GM12878 (cell line): ENCODE measurements around the gene ITPR2. TPM values are rescaled to one million over a fixed set of nuclear protein-coding genes. Genes with fewer than 3 reads are reported as not detected.

ENCODE experiments used
- ATAC-seq: fragments of 200-7000 bp; cut with Tn5 transposase; 3 replicates; pipeline ENCODE4 v1.9.1; 2020; ENCODE audit warnings: mild to moderate bottlenecking, moderate library complexity
- BruUV-seq: library from RNA; stranded (reverse); fragments of 400-500 nt; replicated peaks from 2 replicates; lab custom pipeline; 2021; lab: Mats Ljungman, UMichigan
- CTCF ChIA-PET: fragments of 300-600 bp; sonication (Branson Sonifier 250); formaldehyde crosslinking; extraction: SDS; loops from one replicate; lab custom pipeline; 2021; ENCODE audit warnings: inconsistent platforms; lab: Yijun Ruan, JAX
- POLR2A ChIA-PET: fragments of 350-600 bp; formaldehyde crosslinking; extraction: SDS; loops from one replicate; lab custom pipeline; 2021; ENCODE audit warnings: inconsistent platforms; lab: Charles Lee
- RAD21 ChIA-PET: fragments of 300-600 bp; sonication (Branson Sonifier 250); formaldehyde crosslinking; loops from one replicate; lab custom pipeline; 2023; ENCODE audit warnings: antibody characterized with exemption; ENCODE audit not compliant: unreplicated experiment; lab: Charles Lee
- SMC1A ChIA-PET: fragments of 300-600 bp; sonication (Branson Sonifier 250); formaldehyde crosslinking; loops from one replicate; lab custom pipeline; 2023; ENCODE audit not compliant: unreplicated experiment, uncharacterized antibody; lab: Charles Lee
- DNase-seq: peaks from one replicate; pipeline ENCODE4 v3.0.0-alpha.2; 2011; ENCODE audit warnings: low read depth, low spot score
- FAIRE-seq: peaks from 3 replicates; lab custom pipeline; 2011; peaks lifted over from hg19 to GRCh38; lab: Jason Lieb, UNC
- H2AFZ ChIP-seq: 2 replicates; pipeline ENCODE4 v1.6.0; 2011; ENCODE audit warnings: low read depth, low read length, control low read depth; ENCODE audit not compliant: control insufficient read depth
- H3K27ac ChIP-seq: 2 replicates; pipeline ENCODE4 v1.5.1; 2011; ENCODE audit warnings: control low read depth; ENCODE audit not compliant: control insufficient read depth, insufficient read depth
- H3K27me3 ChIP-seq, 2 experiments: replicated peaks in 1 of 2; 2 replicates each; pipeline versions ENCODE4 v1.6.0 to v1.6.1; 2011; ENCODE audit warnings: low read length in 1 of 2; ENCODE audit not compliant: control insufficient read depth in 2 of 2, insufficient read depth in 2 of 2
- H3K36me3 ChIP-seq, 2 experiments: 2 replicates each; pipeline ENCODE4 v1.5.1; 2011; ENCODE audit warnings: low read length in 1 of 2; ENCODE audit not compliant: control insufficient read depth in 2 of 2, insufficient read depth in 2 of 2
- H3K4me1 ChIP-seq: 2 replicates; pipeline ENCODE4 v1.6.1; 2011; ENCODE audit warnings: mild to moderate bottlenecking, low read length, moderate library complexity, mixed read lengths; ENCODE audit not compliant: control insufficient read depth, insufficient read depth
- H3K4me2 ChIP-seq: 2 replicates; pipeline ENCODE4 v1.6.0; 2011; ENCODE audit warnings: control low read depth; ENCODE audit not compliant: control insufficient read depth, insufficient read depth
- H3K4me3 ChIP-seq: fragments of 200-600 bp; sonication (generic); 2 replicates; pipeline ENCODE4 v1.5.1; 2016
- H3K79me2 ChIP-seq: 2 replicates; pipeline ENCODE4 v1.6.0; 2011; ENCODE audit warnings: low read length; ENCODE audit not compliant: control insufficient read depth, insufficient read depth
- H3K9ac ChIP-seq: 2 replicates; pipeline ENCODE4 v1.8.0; 2011; ENCODE audit warnings: low read length, control low read depth, mixed read lengths; ENCODE audit not compliant: control insufficient read depth, insufficient read depth
- H3K9me3 ChIP-seq: replicated peaks from 3 replicates; pipeline ENCODE4 v1.5.1; 2011; ENCODE audit warnings: mild to moderate bottlenecking, low read length; ENCODE audit not compliant: control insufficient read depth, insufficient read depth
- H4K20me1 ChIP-seq: 2 replicates; pipeline ENCODE4 v1.6.0; 2011; ENCODE audit not compliant: control insufficient read depth, insufficient read depth
- BMI1 ChIP-seq: fragments of 450-650 bp; IDR thresholded peaks from 2 replicates; pipeline ENCODE4 v1.6.1; 2016; ENCODE audit warnings: mild to moderate bottlenecking, moderate library complexity, borderline replicate concordance
- CHD4 ChIP-seq: fragments of 200-600 bp; sonication (generic); IDR thresholded peaks from 2 replicates; pipeline ENCODE4 v1.6.1; 2016; ENCODE audit warnings: mild to moderate bottlenecking
- CREM ChIP-seq: IDR thresholded peaks from 2 replicates; pipeline ENCODE4 v1.6.1; 2014; ENCODE audit warnings: antibody characterized with exemption, low read depth
- ESRRA ChIP-seq: IDR thresholded peaks from 2 replicates; pipeline ENCODE4 v1.6.1; 2012; ENCODE audit warnings: mild to moderate bottlenecking, low read length, improper control_type of control experiment
- ETV6 ChIP-seq, 2 experiments: fragments of 450-650 bp in 1 of 2; IDR thresholded peaks in 1 of 2; conservative IDR thresholded peaks in 1 of 2; 2 replicates each; pipeline ENCODE4 v1.6.1; 2014; ENCODE audit warnings: antibody characterized with exemption in 1 of 2, borderline replicate concordance in 1 of 2, low read depth in 1 of 2, mild to moderate bottlenecking in 1 of 2, moderate library complexity in 1 of 2
- NR2C2 ChIP-seq: IDR thresholded peaks from 2 replicates; pipeline ENCODE4 v1.6.1; 2011; ENCODE audit warnings: borderline replicate concordance, low read depth; ENCODE audit not compliant: control insufficient read depth, insufficient read length
- PAX8 ChIP-seq: fragments of 450-650 bp; IDR thresholded peaks from 2 replicates; pipeline ENCODE4 v1.6.1; 2017; ENCODE audit warnings: mild to moderate bottlenecking, moderate library complexity
- TCF7 ChIP-seq: IDR thresholded peaks from 2 replicates; pipeline ENCODE4 v1.6.1; 2014; ENCODE audit warnings: antibody characterized with exemption, borderline replicate concordance
- ZSCAN29 ChIP-seq: fragments of 450-650 bp; IDR thresholded peaks from 2 replicates; pipeline ENCODE4 v1.6.1; 2017; ENCODE audit warnings: mild to moderate bottlenecking, moderate library complexity
- WGBS: methylation state at CpG from one replicate; pipeline ENCODE4 v1.1.6; 2016; ENCODE audit warnings: low lambda C conversion rate; ENCODE audit not compliant: insufficient replicate concordance, insufficient coverage; ENCODE audit errors: missing lambda C conversion rate; 5-methylcytosine and 5-hydroxymethylcytosine counted together
- in situ Hi-C: fragments of 300-500 bp; cut with MboI; formaldehyde crosslinking; loops from 9 replicates; pipeline ENCODE4 v1.14.3; 2018; ENCODE audit warnings: mixed read lengths
- intact Hi-C: fragments of 100-400 bp; cut with micrococcal nuclease; formaldehyde crosslinking; loops from one replicate; pipeline ENCODE4 v1.14.2; 2022; ENCODE audit not compliant: unreplicated experiment
- polyA plus RNA-seq, 11 experiments: library from polyadenylated mRNA; depleted of rRNA in 4 of 11; unstranded in 6 of 11; stranded (reverse) in 5 of 11; fragments of >200 nt; fragmentation: Nextera tagmentation in 4 of 11; fragmentation: Illumina TruSeq in 1 of 11; extraction: Ambion mirVana in 4 of 11; extraction: Trizol in 1 of 11; gene quantifications; 1 replicate in 1 of 11; 2 replicates in 10 of 11; pipeline versions ENCODE4 v1.2.1 to v1.2.3, GENCODE V29; 2011 to 2016; ENCODE audit warnings: inconsistent platforms in 2 of 11, missing spikeins in 2 of 11, low read depth in 1 of 11
- total RNA-seq, 4 experiments: library from RNA; depleted of rRNA in 3 of 4; stranded (reverse); fragments of >200 nt in 3 of 4; fragmentation: Illumina TruSeq in 1 of 4; extraction: Trizol in 1 of 4; gene quantifications; 2 replicates each; pipeline versions ENCODE4 v1.2.1 to v1.2.3, GENCODE V29; 2013 to 2021
- TF ChIP-seq, protein P1 (sequence below): IDR thresholded peaks from 2 replicates; pipeline ENCODE4 v1.6.1; 2011; ENCODE audit warnings: borderline replicate concordance, low read depth, mild to moderate bottlenecking, moderate library complexity, mixed read lengths, low read length; ENCODE audit not compliant: insufficient read depth; ENCODE audit errors: extremely low read length
- TF ChIP-seq, protein P2 (sequence below): IDR thresholded peaks from 2 replicates; pipeline ENCODE4 v1.6.1; 2011; ENCODE audit warnings: low read depth, mild to moderate bottlenecking, low read length, moderate library complexity, borderline replicate concordance; ENCODE audit errors: extremely low read depth
- TF ChIP-seq, protein P3 (sequence below): fragments of 450-650 bp; IDR thresholded peaks from 2 replicates; pipeline ENCODE4 v1.6.1; 2018; ENCODE audit warnings: borderline replicate concordance, mild to moderate bottlenecking; ENCODE audit not compliant: partially characterized antibody

The ITPR2 gene
- total and polyA plus RNA-seq, 10 of the 15 experiments (the other 5 are each of a cell fraction or from before 2014, with no cell fraction given), result 7.5 to 76.2 (median 47.1) TPM

DNA sequence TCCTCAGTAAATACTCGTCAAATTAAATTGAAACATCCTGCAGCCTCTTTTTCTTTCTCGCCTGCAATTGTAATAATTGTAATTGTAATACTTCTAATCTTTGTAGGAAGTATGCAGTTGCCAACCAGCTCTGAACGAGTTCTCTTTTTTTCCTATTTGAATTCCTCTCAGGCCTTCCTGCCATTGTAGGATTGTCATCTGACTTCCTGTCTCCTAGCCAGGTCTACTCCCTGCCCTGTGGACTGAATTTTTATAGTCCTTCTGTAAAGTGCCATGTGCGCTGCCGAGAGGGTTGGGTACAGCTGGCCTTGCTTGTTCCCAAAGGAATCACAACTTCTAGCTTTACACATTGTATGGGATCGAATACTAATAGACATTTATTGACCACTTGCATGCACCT lies 454.3 kb downstream of the ITPR2 start:
- Histone ChIP-seq H3K9ac (no peak overlapping the region), H4K20me1 (no peaks in the 10 kb centered on the region), H3K27ac (no peak overlapping the region), H3K4me2 (no peak overlapping the region), H3K4me1 (no peaks in the 10 kb centered on the region), H3K4me3 (no peak overlapping the region), H3K36me3 (no peaks in the 10 kb centered on the region; a peak in 2 of 4 replicates), H3K79me2 (no peaks in the 10 kb centered on the region), H2AFZ (no peak overlapping the region), H3K9me3 (no peaks in the 10 kb centered on the region; the same call in 2 of the 3 replicates)
- WGBS, result 95% methylated on average over 6 of the region's 6 CpGs
- RAD21 ChIA-PET, result no interaction called here
- FAIRE-seq (no peak), DNase-seq (no peak)
- intact Hi-C loops, result no loop called here
- no TSS peak for BruUV-seq
- in situ Hi-C loops, result no loop called here
- SMC1A ChIA-PET, result interaction anchor here (1.0 to 1.4 kb wide), 3 partner anchors 11 to 50 kb away, joined by 3 to 4 read pairs (median 3); no protein-coding TSS in a partner anchor
- POLR2A ChIA-PET, result interaction anchor here (0.6 to 1.1 kb wide), 2 partner anchors 12 to 18 kb away, joined by 3 to 4 read pairs; no protein-coding TSS in a partner anchor
- CTCF ChIA-PET, result interaction anchor here (0.6 to 1.6 kb wide), 4 partner anchors 9 to 323 kb away, joined by 3 to 4 read pairs (median 3); no protein-coding TSS in a partner anchor
- TF ChIP-seq ZSCAN29, result no peak
- no peak for TF ChIP-seq ESRRA
- TF ChIP-seq PAX8, result no peak
- no peak for TF ChIP-seq CHD4
- TF ChIP-seq, all 136 proteins: peak for 0
- no peaks in the 10 kb centered on the region for H3K27me3 ChIP-seq
- ATAC-seq, result no peak

DNA sequence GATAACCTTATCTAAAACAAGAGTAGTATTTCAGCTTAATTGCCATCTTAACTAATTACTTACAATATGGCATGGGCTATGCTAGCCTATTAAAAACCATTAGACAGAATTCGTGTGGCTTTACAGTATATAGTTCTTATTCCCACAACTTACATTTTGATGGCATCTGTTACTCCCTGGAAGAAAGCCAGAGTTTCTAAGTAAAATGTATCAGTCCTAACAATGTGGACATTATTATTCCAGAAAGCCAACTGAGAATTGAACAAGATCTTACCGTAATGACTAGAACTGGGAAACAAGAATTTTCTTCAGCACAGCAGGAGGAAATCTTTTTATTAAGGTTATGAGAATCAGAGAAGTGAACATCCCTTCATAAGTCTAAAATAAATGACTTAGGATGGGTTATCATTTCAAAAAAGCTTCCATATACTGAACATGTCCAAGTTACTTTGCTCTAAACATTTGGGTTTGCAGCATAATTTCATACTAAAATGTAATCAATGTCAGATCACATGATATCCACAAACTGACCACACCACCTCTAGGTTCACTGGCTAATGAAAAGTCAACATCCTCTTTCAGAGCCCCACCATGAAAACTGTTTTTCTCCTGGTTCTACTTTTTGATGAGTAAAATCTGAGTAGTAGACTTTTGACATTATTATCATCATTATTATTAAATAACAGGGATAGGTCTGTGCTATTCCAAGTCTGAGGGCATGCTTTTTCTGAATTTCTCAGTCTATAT lies 457.9 kb downstream of the ITPR2 start:
- no peak overlapping the region for H3K9ac ChIP-seq
- H4K20me1 ChIP-seq, result no peaks in the 10 kb centered on the region
- ChIA-PET CTCF (no interaction called here), SMC1A (interaction anchor here (1.5 kb wide), 1 partner anchor 17 kb away, joined by 4 read pairs; no protein-coding TSS in a partner anchor), RAD21 (no interaction called here), POLR2A (no interaction called here)
- no peak overlapping the region for H3K4me2 ChIP-seq
- H3K79me2 ChIP-seq, result no peaks in the 10 kb centered on the region
- in situ Hi-C loops (no loop called here), intact Hi-C loops (no loop called here)
- no TSS peak for BruUV-seq
- no peaks in the 10 kb centered on the region for H3K27me3 ChIP-seq
- H3K4me1 ChIP-seq, result no peaks in the 10 kb centered on the region
- H2AFZ ChIP-seq, result no peak overlapping the region
- H3K4me3 ChIP-seq, result no peak overlapping the region
- DNase-seq, result no peak
- no peaks in the 10 kb centered on the region for H3K9me3 ChIP-seq
- 69% methylated on average over 2 of the region's 2 CpGs for WGBS
- H3K36me3 ChIP-seq, result no peaks in the 10 kb centered on the region; a peak in 1 of 4 replicates
- no peak for ATAC-seq
- no peak for FAIRE-seq
- no peak overlapping the region for H3K27ac ChIP-seq
- TF ChIP-seq, protein P1, sequence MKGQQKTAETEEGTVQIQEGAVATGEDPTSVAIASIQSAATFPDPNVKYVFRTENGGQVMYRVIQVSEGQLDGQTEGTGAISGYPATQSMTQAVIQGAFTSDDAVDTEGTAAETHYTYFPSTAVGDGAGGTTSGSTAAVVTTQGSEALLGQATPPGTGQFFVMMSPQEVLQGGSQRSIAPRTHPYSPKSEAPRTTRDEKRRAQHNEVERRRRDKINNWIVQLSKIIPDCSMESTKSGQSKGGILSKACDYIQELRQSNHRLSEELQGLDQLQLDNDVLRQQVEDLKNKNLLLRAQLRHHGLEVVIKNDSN, result no peak
- TF ChIP-seq, protein P2, sequence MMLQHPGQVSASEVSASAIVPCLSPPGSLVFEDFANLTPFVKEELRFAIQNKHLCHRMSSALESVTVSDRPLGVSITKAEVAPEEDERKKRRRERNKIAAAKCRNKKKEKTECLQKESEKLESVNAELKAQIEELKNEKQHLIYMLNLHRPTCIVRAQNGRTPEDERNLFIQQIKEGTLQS, result no peak
- TF ChIP-seq BMI1 (no peak), NR2C2 (no peak), CREM (no peak), ETV6 (conservative IDR thresholded peaks at IDR 0.05 in 1 of 2, IDR thresholded peaks at IDR 0.05 in 1 of 2; ENCODE audit: borderline replicate concordance in 1 of 2, low read depth in 1 of 2) (no peak), TCF7 (no peak)
- TF ChIP-seq, protein P3, sequence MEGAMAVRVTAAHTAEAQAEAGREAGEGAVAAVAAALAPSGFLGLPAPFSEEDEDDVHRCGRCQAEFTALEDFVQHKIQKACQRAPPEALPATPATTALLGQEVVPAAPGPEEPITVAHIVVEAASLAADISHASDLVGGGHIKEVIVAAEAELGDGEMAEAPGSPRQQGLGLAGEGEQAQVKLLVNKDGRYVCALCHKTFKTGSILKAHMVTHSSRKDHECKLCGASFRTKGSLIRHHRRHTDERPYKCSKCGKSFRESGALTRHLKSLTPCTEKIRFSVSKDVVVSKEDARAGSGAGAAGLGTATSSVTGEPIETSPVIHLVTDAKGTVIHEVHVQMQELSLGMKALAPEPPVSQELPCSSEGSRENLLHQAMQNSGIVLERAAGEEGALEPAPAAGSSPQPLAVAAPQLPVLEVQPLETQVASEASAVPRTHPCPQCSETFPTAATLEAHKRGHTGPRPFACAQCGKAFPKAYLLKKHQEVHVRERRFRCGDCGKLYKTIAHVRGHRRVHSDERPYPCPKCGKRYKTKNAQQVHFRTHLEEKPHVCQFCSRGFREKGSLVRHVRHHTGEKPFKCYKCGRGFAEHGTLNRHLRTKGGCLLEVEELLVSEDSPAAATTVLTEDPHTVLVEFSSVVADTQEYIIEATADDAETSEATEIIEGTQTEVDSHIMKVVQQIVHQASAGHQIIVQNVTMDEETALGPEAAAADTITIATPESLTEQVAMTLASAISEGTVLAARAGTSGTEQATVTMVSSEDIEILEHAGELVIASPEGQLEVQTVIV, result no peak
